HG02973 (cell line): ENCODE results near the gene RASGRF2.

ENCODE experiments used
- ATAC-seq: cut with Tn5 transposase; IDR thresholded peaks from one replicate; pipeline ENCODE4 v1.9.1; 2021; ENCODE audit warnings: moderate library complexity; ENCODE audit not compliant: unreplicated experiment

RASGRF2 gene

GRCh38 chr5:81125959-81126358 lies 165.8 kb downstream of the RASGRF2 start:
- ATAC-seq = no peak

GRCh38 chr5:81128416-81128815 lies 168.3 kb downstream of the RASGRF2 start:
- no peak for ATAC-seq

GRCh38 chr5:81132381-81132780 lies 172.2 kb downstream of the RASGRF2 start:
- ATAC-seq = no peak

- ATAC-seq = no peak
Observed at GRCh38 chr5:81134066-81134465, 173.9 kb downstream of the RASGRF2 start.

GRCh38 chr5:81134566-81134965 lies 174.4 kb downstream of the RASGRF2 start:
- no peak for ATAC-seq

GRCh38 chr5:81136557-81136956 lies 176.4 kb downstream of the RASGRF2 start:
- no peak for ATAC-seq

GRCh38 chr5:81137833-81138232 lies 177.7 kb downstream of the RASGRF2 start:
- no peak for ATAC-seq

- no peak for ATAC-seq
Observed at GRCh38 chr5:81140441-81140840, 180.3 kb downstream of the RASGRF2 start.

GRCh38 chr5:81140943-81141342 lies 180.8 kb downstream of the RASGRF2 start:
- ATAC-seq = no peak

- no peak for ATAC-seq
Observed at GRCh38 chr5:81142108-81142507, 181.9 kb downstream of the RASGRF2 start.

GRCh38 chr5:81145329-81145935 lies 185.3 kb downstream of the RASGRF2 start:
- no peak for ATAC-seq

- ATAC-seq = no peak
Observed at GRCh38 chr5:81146031-81146430, 185.9 kb downstream of the RASGRF2 start.

- ATAC-seq = no peak
Observed at GRCh38 chr5:81147011-81147885, 187.1 kb downstream of the RASGRF2 start.

GRCh38 chr5:81147886-81148571 lies 187.9 kb downstream of the RASGRF2 start:
- no peak for ATAC-seq

GRCh38 chr5:81151546-81151945 lies 191.4 kb downstream of the RASGRF2 start:
- ATAC-seq = no peak

- no peak for ATAC-seq
Observed at GRCh38 chr5:81154725-81155124, 194.6 kb downstream of the RASGRF2 start.

- no peak for ATAC-seq
Observed at GRCh38 chr5:81156732-81157131, 196.6 kb downstream of the RASGRF2 start.

GRCh38 chr5:81161012-81161601 lies 200.9 kb downstream of the RASGRF2 start:
- peak; percentile 85 for ATAC-seq

GRCh38 chr5:81162501-81162900 lies 202.3 kb downstream of the RASGRF2 start:
- ATAC-seq = no peak

- ATAC-seq = no peak
Observed at GRCh38 chr5:81163651-81164050, 203.5 kb downstream of the RASGRF2 start.

- ATAC-seq = no peak
Observed at GRCh38 chr5:81164476-81164875, 204.3 kb downstream of the RASGRF2 start.
